ENCODE data around the gene ECHS1.

ECHS1 gene

GRCh38 chr10:133366751-133367150 lies 6.4 kb downstream of the ECHS1 start:
- Histone ChIP-seq H3K9me3 (ENCODE audit: control insufficient read depth, low read length) (no peaks in the 10 kb centered on the region), H3K27me3 (replicated peaks; ENCODE audit: control insufficient read depth, insufficient read depth, low read length, poor library complexity, severe bottlenecking) (no peaks in the 10 kb centered on the region), H3K4me1 (ENCODE audit: control insufficient read depth, insufficient read depth, low read length, poor library complexity, severe bottlenecking) (no peaks in the 10 kb centered on the region), H3K27ac (ENCODE audit: insufficient read depth, low read length, poor library complexity, severe bottlenecking) (no peak overlapping the region), H3K4me3 (ENCODE audit: insufficient read depth, low read depth, low read length, poor library complexity, severe bottlenecking) (no peak overlapping the region), H3K36me3 (ENCODE audit: control insufficient read depth, insufficient read depth, low read length) (peaks cover 44% of the 10 kb centered on the region)
- no peak for DNase-seq

- DNase-seq = no peak
- Histone ChIP-seq H3K27ac (ENCODE audit: insufficient read depth, low read length, poor library complexity, severe bottlenecking) (no peak overlapping the region), H3K27me3 (replicated peaks; ENCODE audit: control insufficient read depth, insufficient read depth, low read length, poor library complexity, severe bottlenecking) (no peaks in the 10 kb centered on the region), H3K4me3 (ENCODE audit: insufficient read depth, low read depth, low read length, poor library complexity, severe bottlenecking) (no peak overlapping the region), H3K9me3 (ENCODE audit: control insufficient read depth, low read length) (no peaks in the 10 kb centered on the region), H3K36me3 (ENCODE audit: control insufficient read depth, insufficient read depth, low read length) (peaks cover 44% of the 10 kb centered on the region), H3K4me1 (ENCODE audit: control insufficient read depth, insufficient read depth, low read length, poor library complexity, severe bottlenecking) (no peaks in the 10 kb centered on the region)
Measured at GRCh38 chr10:133366130-133366478, 7.0 kb downstream of the ECHS1 start.

GRCh38 chr10:133365461-133366129 lies 7.6 kb downstream of the ECHS1 start:
- Histone ChIP-seq H3K4me3 (ENCODE audit: insufficient read depth, low read depth, low read length, poor library complexity, severe bottlenecking) (no peak overlapping the region), H3K36me3 (ENCODE audit: control insufficient read depth, insufficient read depth, low read length) (peaks cover 44% of the 10 kb centered on the region), H3K27ac (ENCODE audit: insufficient read depth, low read length, poor library complexity, severe bottlenecking) (no peak overlapping the region), H3K4me1 (ENCODE audit: control insufficient read depth, insufficient read depth, low read length, poor library complexity, severe bottlenecking) (no peaks in the 10 kb centered on the region), H3K9me3 (ENCODE audit: control insufficient read depth, low read length) (no peaks in the 10 kb centered on the region), H3K27me3 (replicated peaks; ENCODE audit: control insufficient read depth, insufficient read depth, low read length, poor library complexity, severe bottlenecking) (no peaks in the 10 kb centered on the region)
- DNase-seq = no peak

GRCh38 chr10:133364645-133365431 lies 8.3 kb downstream of the ECHS1 start:
- Histone ChIP-seq H3K27ac (ENCODE audit: insufficient read depth, low read length, poor library complexity, severe bottlenecking) (no peak overlapping the region), H3K4me1 (ENCODE audit: control insufficient read depth, insufficient read depth, low read length, poor library complexity, severe bottlenecking) (no peaks in the 10 kb centered on the region), H3K27me3 (replicated peaks; ENCODE audit: control insufficient read depth, insufficient read depth, low read length, poor library complexity, severe bottlenecking) (no peaks in the 10 kb centered on the region), H3K9me3 (ENCODE audit: control insufficient read depth, low read length) (no peaks in the 10 kb centered on the region), H3K36me3 (ENCODE audit: control insufficient read depth, insufficient read depth, low read length) (peaks cover 36% of the 10 kb centered on the region), H3K4me3 (ENCODE audit: insufficient read depth, low read depth, low read length, poor library complexity, severe bottlenecking) (no peak overlapping the region)
- no peak for DNase-seq

- H3K9me3 ChIP-seq (ENCODE audit: control insufficient read depth, low read length) = no peaks in the 10 kb centered on the region
- no peaks in the 10 kb centered on the region for H3K27me3 ChIP-seq (replicated peaks; ENCODE audit: control insufficient read depth, insufficient read depth, low read length, poor library complexity, severe bottlenecking)
- no peak for DNase-seq
- no peak overlapping the region for H3K27ac ChIP-seq (ENCODE audit: insufficient read depth, low read length, poor library complexity, severe bottlenecking)
- no peak overlapping the region for H3K4me3 ChIP-seq (ENCODE audit: insufficient read depth, low read depth, low read length, poor library complexity, severe bottlenecking)
- H3K4me1 ChIP-seq (ENCODE audit: control insufficient read depth, insufficient read depth, low read length, poor library complexity, severe bottlenecking) = no peaks in the 10 kb centered on the region
- peaks cover 24% of the 10 kb centered on the region for H3K36me3 ChIP-seq (ENCODE audit: control insufficient read depth, insufficient read depth, low read length)
Measured at GRCh38 chr10:133362846-133363245, 10.3 kb downstream of the ECHS1 start.

GRCh38 chr10:133361773-133362441 lies 11.2 kb downstream of the ECHS1 start:
- peaks cover 23% of the 10 kb centered on the region for H3K36me3 ChIP-seq (ENCODE audit: control insufficient read depth, insufficient read depth, low read length)
- H3K27ac ChIP-seq (ENCODE audit: insufficient read depth, low read length, poor library complexity, severe bottlenecking) = no peak overlapping the region
- DNase-seq = no peak
- no peak overlapping the region for H3K4me3 ChIP-seq (ENCODE audit: insufficient read depth, low read depth, low read length, poor library complexity, severe bottlenecking)
- no peaks in the 10 kb centered on the region for H3K9me3 ChIP-seq (ENCODE audit: control insufficient read depth, low read length)
- peaks cover 5% of the 10 kb centered on the region for H3K4me1 ChIP-seq (ENCODE audit: control insufficient read depth, insufficient read depth, low read length, poor library complexity, severe bottlenecking)
- H3K27me3 ChIP-seq (replicated peaks; ENCODE audit: control insufficient read depth, insufficient read depth, low read length, poor library complexity, severe bottlenecking) = no peaks in the 10 kb centered on the region

GRCh38 chr10:133361227-133361626 lies 11.9 kb downstream of the ECHS1 start:
- no peak overlapping the region for H3K4me3 ChIP-seq (ENCODE audit: insufficient read depth, low read depth, low read length, poor library complexity, severe bottlenecking)
- H3K36me3 ChIP-seq (ENCODE audit: control insufficient read depth, insufficient read depth, low read length) = peaks cover 17% of the 10 kb centered on the region
- H3K4me1 ChIP-seq (ENCODE audit: control insufficient read depth, insufficient read depth, low read length, poor library complexity, severe bottlenecking) = peaks cover 9% of the 10 kb centered on the region
- DNase-seq = no peak
- no peak overlapping the region for H3K27ac ChIP-seq (ENCODE audit: insufficient read depth, low read length, poor library complexity, severe bottlenecking)
- no peaks in the 10 kb centered on the region for H3K27me3 ChIP-seq (replicated peaks; ENCODE audit: control insufficient read depth, insufficient read depth, low read length, poor library complexity, severe bottlenecking)
- no peaks in the 10 kb centered on the region for H3K9me3 ChIP-seq (ENCODE audit: control insufficient read depth, low read length)

- no peaks in the 10 kb centered on the region for H3K9me3 ChIP-seq (ENCODE audit: control insufficient read depth, low read length)
- peaks cover 9% of the 10 kb centered on the region for H3K4me1 ChIP-seq (ENCODE audit: control insufficient read depth, insufficient read depth, low read length, poor library complexity, severe bottlenecking)
- H3K36me3 ChIP-seq (ENCODE audit: control insufficient read depth, insufficient read depth, low read length) = peaks cover 5% of the 10 kb centered on the region
- DNase-seq = no peak
- H3K27ac ChIP-seq (ENCODE audit: insufficient read depth, low read length, poor library complexity, severe bottlenecking) = no peak overlapping the region
- no peak overlapping the region for H3K4me3 ChIP-seq (ENCODE audit: insufficient read depth, low read depth, low read length, poor library complexity, severe bottlenecking)
- no peaks in the 10 kb centered on the region for H3K27me3 ChIP-seq (replicated peaks; ENCODE audit: control insufficient read depth, insufficient read depth, low read length, poor library complexity, severe bottlenecking)
Measured at GRCh38 chr10:133359972-133360610, 13.1 kb downstream of the ECHS1 start.

- peaks cover under 1% of the 10 kb centered on the region for H3K36me3 ChIP-seq (ENCODE audit: control insufficient read depth, insufficient read depth, low read length)
- peaks cover 9% of the 10 kb centered on the region for H3K4me1 ChIP-seq (ENCODE audit: control insufficient read depth, insufficient read depth, low read length, poor library complexity, severe bottlenecking)
- no peak overlapping the region for H3K4me3 ChIP-seq (ENCODE audit: insufficient read depth, low read depth, low read length, poor library complexity, severe bottlenecking)
- no peak overlapping the region for H3K27ac ChIP-seq (ENCODE audit: insufficient read depth, low read length, poor library complexity, severe bottlenecking)
- no peaks in the 10 kb centered on the region for H3K9me3 ChIP-seq (ENCODE audit: control insufficient read depth, low read length)
- DNase-seq = peak in 2 of 3 donors; percentile 21 to 34
- no peaks in the 10 kb centered on the region for H3K27me3 ChIP-seq (replicated peaks; ENCODE audit: control insufficient read depth, insufficient read depth, low read length, poor library complexity, severe bottlenecking)
Measured at GRCh38 chr10:133359554-133359971, 13.6 kb downstream of the ECHS1 start.
